CD4-positive, alpha-beta T cell (primary cell): ENCODE results near the gene CACNA2D1. TPM values are rescaled to one million over a fixed set of nuclear protein-coding genes. Genes with fewer than 3 reads are reported as not detected.

Source experiments
- ATAC-seq: fragments of 200-7000 bp; cut with Tn5 transposase; one replicate; pipeline ENCODE4 v1.10.0; 2022; ENCODE audit warnings: mild to moderate bottlenecking; ENCODE audit not compliant: poor library complexity
- CTCF ChIA-PET: fragments of 350-600 bp; sonication (Branson Sonifier 250); formaldehyde crosslinking; loops from one replicate; lab custom pipeline; 2021; ENCODE audit warnings: antibody characterized with exemption, inconsistent platforms; lab: Charles Lee
- POLR2A ChIA-PET: fragments of 350-600 bp; sonication (Branson Sonifier 250); formaldehyde crosslinking; loops from one replicate; lab custom pipeline; 2021; ENCODE audit warnings: antibody characterized with exemption, inconsistent platforms; lab: Charles Lee
- DNase-seq, 14 experiments: peaks; one replicate each; pipeline ENCODE4 v3.0.0-alpha.2; 2013 to 2020; ENCODE audit warnings: mixed read lengths in 2 of 14
- H3K27ac ChIP-seq, 2 donors: one replicate each; pipeline versions ENCODE4 v1.5.1 to v1.7.0; 2013; ENCODE audit warnings: low read length in 2 of 2, low read depth in 1 of 2, mild to moderate bottlenecking in 1 of 2
- H3K27me3 ChIP-seq, 2 experiments: 1 replicate in 1 of 2; 2 replicates in 1 of 2; pipeline versions ENCODE4 v1.6.1 to v1.7.0; 2013; ENCODE audit warnings: low read length in 2 of 2, control low read depth in 1 of 2, mild to moderate bottlenecking in 1 of 2, moderate library complexity in 1 of 2; ENCODE audit not compliant: insufficient read depth in 2 of 2, control insufficient read depth in 1 of 2
- H3K36me3 ChIP-seq: one replicate; pipeline ENCODE4 v1.6.1; 2013; ENCODE audit warnings: low read length, control low read depth; ENCODE audit not compliant: insufficient read depth
- H3K4me1 ChIP-seq: one replicate; pipeline ENCODE4 v1.6.1; 2013; ENCODE audit warnings: low read length, control low read depth; ENCODE audit not compliant: insufficient read depth
- H3K4me3 ChIP-seq: one replicate; pipeline ENCODE4 v1.5.1; 2013; ENCODE audit warnings: mild to moderate bottlenecking, low read length, moderate library complexity
- H3K9me3 ChIP-seq, 2 experiments: 1 replicate in 1 of 2; 2 replicates in 1 of 2; pipeline versions ENCODE4 v1.6.1 to v1.7.0; 2013; ENCODE audit warnings: low read length in 2 of 2, mild to moderate bottlenecking in 2 of 2, control low read depth in 1 of 2, moderate library complexity in 1 of 2; ENCODE audit not compliant: control insufficient read depth in 1 of 2, insufficient read depth in 1 of 2
- H3K27ac Mint-ChIP-seq: one replicate; pipeline ENCODE4 v1.8.0; 2020; ENCODE audit warnings: mixed read lengths
- H3K27me3 Mint-ChIP-seq: one replicate; pipeline ENCODE4 v1.8.0; 2021; ENCODE audit warnings: mixed read lengths
- H3K36me3 Mint-ChIP-seq: one replicate; pipeline ENCODE4 v1.8.0; 2021; ENCODE audit warnings: low read depth, mixed read lengths
- H3K4me1 Mint-ChIP-seq: one replicate; pipeline ENCODE4 v1.8.0; 2021; ENCODE audit warnings: low read depth, mixed read lengths
- H3K4me3 Mint-ChIP-seq: one replicate; pipeline ENCODE4 v1.8.0; 2020; ENCODE audit warnings: mild to moderate bottlenecking, mixed read lengths
- H3K9me3 Mint-ChIP-seq: one replicate; pipeline ENCODE4 v1.8.0; 2020; ENCODE audit warnings: mixed read lengths
- intact Hi-C, 2 experiments: fragments of 100-400 bp; cut with DNase I in 1 of 2; cut with micrococcal nuclease in 1 of 2; formaldehyde crosslinking; loops; one replicate each; pipeline versions ENCODE4 v1.15.1 to v1.9.0; 2023 to 2025; cut with DNase I, micrococcal nuclease
- total RNA-seq, 174 experiments: library from RNA in 2 of 174; stranded (reverse) in 2 of 174; gene quantifications; one replicate each; pipeline ENCODE4 v1.2.3 and lab custom pipeline; 2021 to 2026
- TF ChIP-seq, protein P1 (sequence below): fragments of 200-600 bp; IDR thresholded peaks from one replicate; pipeline ENCODE4 v1.8.0; 2022; ENCODE audit warnings: antibody characterized with exemption, mild to moderate bottlenecking

CACNA2D1 gene
- total RNA-seq, 2 experiments from 2014 or later = not detected

DNA sequence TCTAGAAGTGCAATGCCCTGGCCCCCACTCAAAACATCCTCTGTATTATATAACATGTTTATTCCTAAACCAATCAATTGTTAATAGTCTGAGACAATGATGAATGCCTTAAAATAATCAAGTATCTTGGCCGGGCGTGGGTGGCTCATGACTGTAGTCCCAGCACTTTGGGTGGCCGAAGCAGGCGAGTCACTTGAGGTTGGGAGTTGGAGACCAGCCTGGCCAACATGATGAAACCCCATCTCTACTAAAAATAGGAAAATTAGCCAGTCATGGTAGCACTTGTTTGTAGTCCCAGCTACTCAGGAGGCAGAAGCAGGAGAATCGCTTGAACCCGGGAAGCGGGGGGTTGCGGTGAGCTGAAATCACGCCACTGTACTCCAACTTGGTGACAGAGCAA lies 29.4 kb upstream of the CACNA2D1 start:
- DNase-seq = no peak
- no peaks in the 10 kb centered on the region for H3K27me3 Mint-ChIP-seq
- no peaks in the 10 kb centered on the region for H3K36me3 Mint-ChIP-seq
- H3K4me1 Mint-ChIP-seq = no peaks in the 10 kb centered on the region
- TF ChIP-seq, protein P1, sequence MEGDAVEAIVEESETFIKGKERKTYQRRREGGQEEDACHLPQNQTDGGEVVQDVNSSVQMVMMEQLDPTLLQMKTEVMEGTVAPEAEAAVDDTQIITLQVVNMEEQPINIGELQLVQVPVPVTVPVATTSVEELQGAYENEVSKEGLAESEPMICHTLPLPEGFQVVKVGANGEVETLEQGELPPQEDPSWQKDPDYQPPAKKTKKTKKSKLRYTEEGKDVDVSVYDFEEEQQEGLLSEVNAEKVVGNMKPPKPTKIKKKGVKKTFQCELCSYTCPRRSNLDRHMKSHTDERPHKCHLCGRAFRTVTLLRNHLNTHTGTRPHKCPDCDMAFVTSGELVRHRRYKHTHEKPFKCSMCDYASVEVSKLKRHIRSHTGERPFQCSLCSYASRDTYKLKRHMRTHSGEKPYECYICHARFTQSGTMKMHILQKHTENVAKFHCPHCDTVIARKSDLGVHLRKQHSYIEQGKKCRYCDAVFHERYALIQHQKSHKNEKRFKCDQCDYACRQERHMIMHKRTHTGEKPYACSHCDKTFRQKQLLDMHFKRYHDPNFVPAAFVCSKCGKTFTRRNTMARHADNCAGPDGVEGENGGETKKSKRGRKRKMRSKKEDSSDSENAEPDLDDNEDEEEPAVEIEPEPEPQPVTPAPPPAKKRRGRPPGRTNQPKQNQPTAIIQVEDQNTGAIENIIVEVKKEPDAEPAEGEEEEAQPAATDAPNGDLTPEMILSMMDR = no peak
- H3K9me3 Mint-ChIP-seq = peaks cover 2% of the 10 kb centered on the region
- no peak overlapping the region for H3K27ac ChIP-seq
- CTCF ChIA-PET = no interaction called here
- H3K9me3 ChIP-seq = peaks cover 0 to 5% of the 10 kb centered on the region in 2 experiments
- ATAC-seq = no peak
- H3K36me3 ChIP-seq = no peaks in the 10 kb centered on the region
- H3K27ac Mint-ChIP-seq = no peak overlapping the region
- H3K4me3 ChIP-seq = no peak overlapping the region
- intact Hi-C loops = no loop called here
- H3K27me3 ChIP-seq = no peaks in the 10 kb centered on the region
- H3K4me1 ChIP-seq = no peaks in the 10 kb centered on the region
- POLR2A ChIA-PET = no interaction called here
- H3K4me3 Mint-ChIP-seq = no peak overlapping the region

DNA sequence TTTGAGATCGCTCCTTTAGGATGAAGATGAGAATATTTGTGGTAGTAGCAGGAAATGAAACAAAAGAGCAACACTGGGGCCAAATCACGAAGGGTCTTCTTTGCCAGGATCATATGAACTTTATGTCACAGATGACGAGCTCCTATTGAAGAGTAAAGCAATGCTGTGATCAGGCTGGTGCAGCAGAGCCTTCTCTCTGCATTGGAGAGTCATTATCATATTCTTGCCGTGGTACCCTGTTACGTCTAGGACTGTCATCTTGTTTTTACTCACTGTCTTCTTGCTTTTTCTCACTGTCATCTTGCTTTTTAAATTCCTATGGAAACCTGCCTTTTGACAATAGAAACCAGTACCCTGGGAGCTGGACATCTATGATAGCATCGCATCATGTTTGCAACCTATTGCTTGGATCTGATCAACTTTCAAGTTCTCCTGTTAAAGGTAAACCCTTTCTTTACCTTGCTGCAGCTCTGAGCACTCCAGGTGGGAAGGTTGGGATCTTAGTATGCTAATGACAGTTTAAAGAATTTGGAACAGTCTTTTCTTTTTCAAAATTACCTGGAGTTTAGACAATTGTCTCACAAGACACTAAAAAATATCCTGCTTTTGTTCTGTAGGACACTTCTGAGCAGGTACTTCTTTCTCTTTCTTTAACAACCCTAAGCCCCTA lies 27.9 kb upstream of the CACNA2D1 start:
- no peak overlapping the region for H3K4me3 Mint-ChIP-seq
- Histone ChIP-seq H3K4me3 (no peak overlapping the region), H3K4me1 (no peaks in the 10 kb centered on the region), H3K9me3 (peaks cover 0 to 5% of the 10 kb centered on the region in 2 experiments), H3K27ac (no peak overlapping the region), H3K36me3 (no peaks in the 10 kb centered on the region), H3K27me3 (no peaks in the 10 kb centered on the region)
- H3K36me3 Mint-ChIP-seq = no peaks in the 10 kb centered on the region
- intact Hi-C loops = no loop called here
- peaks cover 2% of the 10 kb centered on the region for H3K9me3 Mint-ChIP-seq
- DNase-seq (no peak), ATAC-seq (no peak)
- ChIA-PET CTCF (no interaction called here), POLR2A (no interaction called here)
- H3K4me1 Mint-ChIP-seq = no peaks in the 10 kb centered on the region
- H3K27me3 Mint-ChIP-seq = no peaks in the 10 kb centered on the region
- TF ChIP-seq, protein P1 = no peak
- H3K27ac Mint-ChIP-seq = no peak overlapping the region

DNA sequence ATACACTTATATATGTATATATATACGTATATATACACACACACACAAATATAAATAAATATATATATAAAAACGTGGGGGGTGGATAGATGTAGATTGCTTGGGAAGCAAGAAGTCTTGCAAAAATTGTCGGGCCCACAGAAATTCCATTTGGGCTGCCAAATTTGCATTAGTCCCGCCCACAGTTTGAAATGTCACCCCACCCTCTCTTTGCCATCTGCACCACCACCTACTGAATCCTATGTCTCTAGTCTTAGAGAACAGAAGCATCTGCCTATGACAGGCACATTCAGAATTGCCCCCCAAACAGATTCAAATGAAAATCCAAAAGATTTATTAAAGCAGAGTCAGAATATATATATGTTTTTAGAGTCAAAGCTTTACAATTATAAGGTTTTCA lies 25.6 kb upstream of the CACNA2D1 start:
- ATAC-seq (no peak), DNase-seq (no peak)
- no peaks in the 10 kb centered on the region for H3K4me1 Mint-ChIP-seq
- Histone ChIP-seq H3K9me3 (peaks cover 0 to 5% of the 10 kb centered on the region in 2 experiments), H3K27ac (no peak overlapping the region), H3K27me3 (no peaks in the 10 kb centered on the region), H3K4me1 (no peaks in the 10 kb centered on the region), H3K36me3 (no peaks in the 10 kb centered on the region), H3K4me3 (no peak overlapping the region)
- TF ChIP-seq, protein P1 = no peak
- H3K36me3 Mint-ChIP-seq = no peaks in the 10 kb centered on the region
- CTCF ChIA-PET = no interaction called here
- H3K27me3 Mint-ChIP-seq = no peaks in the 10 kb centered on the region
- H3K9me3 Mint-ChIP-seq = peaks cover 5% of the 10 kb centered on the region
- intact Hi-C loops = no loop called here
- POLR2A ChIA-PET = no interaction called here
- H3K27ac Mint-ChIP-seq = no peak overlapping the region
- H3K4me3 Mint-ChIP-seq = no peak overlapping the region
